GM23248 (cell line): ENCODE data around the gene KRTAP2-1. TPM values are rescaled to one million over a fixed set of nuclear protein-coding genes. Genes with fewer than 3 reads are reported as not detected.
"Not testable (repeated sequence)": the region's sequence is repeated elsewhere in the genome, so short reads cannot be mapped to it uniquely, and the experiment has no call there.

Experiments used
- DNase-seq: peaks from one replicate; pipeline ENCODE4 v3.0.0-alpha.2; 2015
- H2AFZ ChIP-seq: fragments of 200-600 bp; sonication (generic); 2 replicates; pipeline ENCODE4 v1.6.1; 2016; ENCODE audit warnings: antibody characterized with exemption
- H3F3A ChIP-seq: fragments of 200-600 bp; sonication (generic); 2 replicates; pipeline ENCODE4 v1.6.1; 2016; ENCODE audit warnings: mild to moderate bottlenecking, antibody characterized with exemption, mixed run types; ENCODE audit not compliant: insufficient read depth
- H3K27ac ChIP-seq: fragments of 200-600 bp; sonication (generic); 2 replicates; pipeline ENCODE4 v1.5.1; 2016; ENCODE audit warnings: mild to moderate bottlenecking
- H3K27me3 ChIP-seq: fragments of 200-600 bp; sonication (generic); replicated peaks from 2 replicates; pipeline ENCODE4 v1.6.1; 2016; ENCODE audit warnings: mild to moderate bottlenecking; ENCODE audit not compliant: insufficient read depth
- H3K36me3 ChIP-seq: fragments of 200-600 bp; sonication (generic); 2 replicates; pipeline ENCODE4 v1.6.1; 2016; ENCODE audit warnings: low read depth, mild to moderate bottlenecking
- H3K4me1 ChIP-seq: fragments of 200-600 bp; sonication (generic); 2 replicates; pipeline ENCODE4 v1.6.1; 2016; ENCODE audit warnings: mild to moderate bottlenecking; ENCODE audit not compliant: insufficient read depth
- H3K4me2 ChIP-seq: fragments of 200-600 bp; sonication (generic); one replicate; pipeline ENCODE4 v1.6.1; 2016; ENCODE audit warnings: mild to moderate bottlenecking; ENCODE audit not compliant: unreplicated experiment
- H3K4me3 ChIP-seq: fragments of 200-600 bp; sonication (generic); 2 replicates; pipeline ENCODE4 v1.5.1; 2016; ENCODE audit warnings: mild to moderate bottlenecking
- H3K79me2 ChIP-seq: fragments of 200-600 bp; sonication (generic); 2 replicates; pipeline ENCODE4 v1.6.1; 2016; ENCODE audit warnings: mild to moderate bottlenecking; ENCODE audit not compliant: insufficient read depth
- H3K9ac ChIP-seq: fragments of 200-600 bp; sonication (generic); 2 replicates; pipeline ENCODE4 v1.6.1; 2016; ENCODE audit warnings: mild to moderate bottlenecking
- H3K9me2 ChIP-seq: fragments of 200-600 bp; sonication (generic); 2 replicates; pipeline ENCODE4 v1.6.1; 2016; ENCODE audit warnings: mixed run types, mild to moderate bottlenecking, moderate library complexity; ENCODE audit not compliant: insufficient read depth
- H3K9me3 ChIP-seq: fragments of 200-600 bp; sonication (generic); one replicate; pipeline ENCODE4 v1.6.1; 2017; ENCODE audit warnings: low read depth
- H4K20me1 ChIP-seq: fragments of 200-600 bp; sonication (generic); 2 replicates; pipeline ENCODE4 v1.6.0; 2016; ENCODE audit not compliant: insufficient read depth
- EZH2 ChIP-seq: fragments of 200-600 bp; sonication (generic); IDR thresholded peaks from 2 replicates; pipeline ENCODE4 v1.6.1; 2018; ENCODE audit warnings: antibody characterized with exemption, mild to moderate bottlenecking; ENCODE audit not compliant: insufficient read depth, poor library complexity, severe bottlenecking
- EZH2phosphoT487 ChIP-seq: fragments of 200-600 bp; sonication (generic); IDR thresholded peaks from 2 replicates; pipeline ENCODE4 v1.6.1; 2018; ENCODE audit warnings: antibody characterized with exemption, moderate library complexity, mild to moderate bottlenecking, low read depth; ENCODE audit not compliant: insufficient read depth
- WGBS, 2 experiments: methylation state at CpG; one replicate each; pipeline ENCODE4 v1.1.6; 2015 to 2017; ENCODE audit warnings: low lambda C conversion rate in 2 of 2, low coverage in 1 of 2; ENCODE audit errors: missing lambda C conversion rate in 2 of 2; 5-methylcytosine and 5-hydroxymethylcytosine counted together
- in situ Hi-C: fragments of 300-500 bp; cut with MboI; formaldehyde crosslinking; loops from 2 replicates; pipeline ENCODE4 v1.15.0; 2020
- polyA plus RNA-seq: library from polyadenylated mRNA; unstranded; fragments of >200 nt; fragmentation: Nextera tagmentation; extraction: Ambion mirVana; gene quantifications from 2 replicates; pipeline ENCODE4 v1.2.1, GENCODE V29; 2016
- total RNA-seq: library from RNA; depleted of rRNA; stranded (reverse); fragments of >200 nt; shearing (Covaris generic); gene quantifications from 2 replicates; pipeline ENCODE4 v1.2.3, GENCODE V29; 2014

KRTAP2-1 gene
- total and polyA plus RNA-seq, 2 experiments from 2014 or later: not detected

DNA sequence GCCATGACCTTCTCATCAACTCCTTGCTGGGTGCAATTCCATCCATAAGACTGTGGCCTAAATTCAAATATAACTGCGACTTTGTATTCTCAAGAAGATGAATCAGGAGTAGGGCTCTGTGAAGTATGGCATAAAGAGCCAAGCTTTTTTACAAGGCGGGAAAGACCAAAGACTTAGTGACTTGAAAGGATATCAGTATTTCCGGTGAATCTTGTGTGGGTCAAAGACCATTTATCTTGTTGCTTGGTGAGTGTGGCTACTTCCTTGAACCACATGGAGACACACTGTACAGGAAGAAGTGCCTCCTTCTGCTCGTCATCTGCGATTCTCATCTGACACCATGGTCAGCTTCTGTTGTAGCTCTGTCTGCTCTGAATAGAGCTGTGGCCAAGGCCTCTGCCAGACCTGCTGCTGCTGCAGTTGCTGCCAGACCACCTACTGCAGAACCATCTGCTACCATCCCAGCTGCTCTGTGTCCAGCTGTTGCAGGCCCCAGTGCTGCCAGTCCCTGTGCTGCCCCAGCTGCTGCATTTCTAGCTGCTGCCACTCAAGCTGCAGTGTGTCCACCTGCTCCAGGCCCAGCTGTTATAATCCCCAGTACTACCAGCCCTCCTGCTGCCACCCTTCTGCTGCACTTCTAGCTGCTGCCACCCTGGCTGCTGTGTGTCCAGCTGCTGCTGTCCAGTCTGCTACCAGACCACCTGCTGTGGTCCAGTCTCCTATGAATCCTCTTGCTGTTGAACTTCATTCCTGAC, 24.7 kb upstream of the KRTAP2-1 start:
- H2AFZ ChIP-seq: no peak overlapping the region
- in situ Hi-C loops: no loop called here

DNA sequence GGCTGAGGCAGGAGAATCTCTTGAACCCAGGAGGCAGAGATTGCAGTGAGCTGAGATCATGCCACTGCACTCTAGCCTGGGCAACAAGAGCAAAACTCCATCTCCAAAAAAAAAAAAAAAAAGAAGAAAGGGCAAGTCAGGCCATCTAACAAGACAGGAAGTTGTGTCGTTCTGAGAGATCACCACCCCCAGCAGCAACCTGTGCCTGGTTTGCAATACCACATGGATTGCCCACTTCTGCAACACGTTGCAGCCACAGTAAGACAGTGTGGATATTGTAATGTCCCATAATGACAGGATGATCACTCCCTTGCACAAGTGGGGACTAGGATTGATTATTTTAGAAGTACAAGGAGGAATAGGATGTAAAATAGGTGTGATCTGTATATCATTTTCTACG, 21.9 kb upstream of the KRTAP2-1 start:
- TF ChIP-seq EZH2phosphoT487: no peak
- no peak for TF ChIP-seq EZH2
- no peak for DNase-seq
- no peak overlapping the region for H3K27ac ChIP-seq
- H2AFZ ChIP-seq: no peak overlapping the region
- H3F3A ChIP-seq: peaks cover 26% of the 10 kb centered on the region
- no peaks in the 10 kb centered on the region for H3K9me3 ChIP-seq
- no peaks in the 10 kb centered on the region for H3K79me2 ChIP-seq
- in situ Hi-C loops: no loop called here
- H3K36me3 ChIP-seq: no peaks in the 10 kb centered on the region
- no peaks in the 10 kb centered on the region for H4K20me1 ChIP-seq
- H3K9me2 ChIP-seq: no peaks in the 10 kb centered on the region
- H3K27me3 ChIP-seq: no peaks in the 10 kb centered on the region
- peaks cover 21% of the 10 kb centered on the region for H3K4me1 ChIP-seq
- no peak overlapping the region for H3K4me3 ChIP-seq
- H3K9ac ChIP-seq: no peak overlapping the region
- 95 to 96% methylated on average over 3 of the region's 3 CpGs for WGBS, 2 experiments
- no peak overlapping the region for H3K4me2 ChIP-seq

More for the DNA sequence above, 24.7 kb upstream of the KRTAP2-1 start:
- WGBS, 2 experiments: 98 to 99% methylated on average over 5 of the region's 5 CpGs
- no peaks in the 10 kb centered on the region for H3K27me3 ChIP-seq
- no peaks in the 10 kb centered on the region for H4K20me1 ChIP-seq
- H3K9me3 ChIP-seq: no peaks in the 10 kb centered on the region
- DNase-seq: no peak
- H3K4me1 ChIP-seq: peaks cover 10% of the 10 kb centered on the region
- TF ChIP-seq EZH2 (no peak), EZH2phosphoT487 (no peak)
- no peak overlapping the region for H3K4me2 ChIP-seq
- H3F3A ChIP-seq: peaks cover 9% of the 10 kb centered on the region
- no peaks in the 10 kb centered on the region for H3K79me2 ChIP-seq
- no peak overlapping the region for H3K4me3 ChIP-seq
- H3K36me3 ChIP-seq: no peaks in the 10 kb centered on the region
- H3K27ac ChIP-seq: no peak overlapping the region
- no peak overlapping the region for H3K9ac ChIP-seq
- H3K9me2 ChIP-seq: no peaks in the 10 kb centered on the region

DNA sequence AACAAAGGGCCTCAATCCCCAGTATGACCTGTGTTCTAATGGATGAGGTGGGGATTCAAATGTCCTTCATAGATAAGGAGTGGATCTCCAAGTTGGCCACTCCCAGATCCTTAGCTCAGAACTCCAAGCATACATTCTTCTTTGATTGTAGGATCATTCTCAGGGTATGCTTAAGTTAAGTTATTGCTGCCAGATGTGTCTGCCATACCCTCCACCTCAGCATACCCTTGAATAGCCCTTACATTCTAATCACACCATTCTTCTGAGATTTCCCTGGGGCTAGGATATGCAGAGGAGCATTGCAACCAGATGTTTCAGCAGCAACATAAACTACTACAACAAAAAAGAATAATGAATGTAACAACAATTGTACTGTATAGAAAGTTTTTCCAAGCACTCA, 20.2 kb upstream of the KRTAP2-1 start:
- Histone ChIP-seq H3K27me3 (no peaks in the 10 kb centered on the region), H3K79me2 (no peaks in the 10 kb centered on the region), H3K4me3 (no peak overlapping the region), H3K9me2 (no peaks in the 10 kb centered on the region), H4K20me1 (no peaks in the 10 kb centered on the region), H3K9ac (no peak overlapping the region), H3F3A (peaks cover 43% of the 10 kb centered on the region), H3K9me3 (no peaks in the 10 kb centered on the region), H3K4me1 (peaks cover 34% of the 10 kb centered on the region), H3K27ac (peak overlapping the region; percentile 65), H3K36me3 (no peaks in the 10 kb centered on the region), H2AFZ (no peak overlapping the region), H3K4me2 (peak overlapping the region; percentile 4)
- peak; percentile 31 for DNase-seq
- TF ChIP-seq EZH2: no peak
- TF ChIP-seq EZH2phosphoT487: no peak
- in situ Hi-C loops: no loop called here

DNA sequence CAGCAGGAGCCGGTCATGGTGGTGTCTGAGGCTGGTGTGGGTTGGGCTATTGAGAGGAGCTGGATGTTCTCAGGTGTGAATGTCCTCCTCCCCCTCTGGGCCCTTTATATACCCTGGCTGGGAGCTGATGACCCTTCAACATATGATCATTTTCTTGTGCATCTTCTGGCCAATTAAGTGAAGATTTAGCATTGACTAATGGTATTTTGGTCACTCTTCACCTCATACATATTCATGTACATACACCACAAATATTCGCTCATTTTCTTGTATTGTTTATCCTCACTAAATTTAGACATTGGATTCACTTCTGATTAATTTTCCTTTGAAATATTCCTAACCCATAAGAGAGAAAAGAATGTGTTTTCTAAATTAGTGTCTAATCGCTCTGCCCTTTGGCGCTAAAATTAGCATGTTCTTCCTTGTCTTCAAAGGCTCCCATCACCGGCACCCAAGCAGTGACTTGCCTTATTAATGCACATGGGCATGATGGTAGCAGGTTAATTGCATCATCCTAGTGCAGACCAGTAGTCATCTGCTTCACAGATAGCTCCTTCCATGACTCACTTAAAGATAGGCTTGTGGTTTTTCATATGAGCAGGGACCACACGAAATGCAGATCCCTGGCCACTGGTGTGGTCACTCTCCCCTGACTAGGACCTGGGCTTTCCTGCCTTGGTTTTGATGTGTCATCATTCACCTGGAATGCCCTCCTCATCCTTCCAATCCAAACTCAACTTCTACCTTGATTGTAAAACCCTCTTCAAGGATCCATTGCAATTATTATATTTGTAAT, 18.9 kb upstream of the KRTAP2-1 start, which contains the start of gene KRTAP2-4:
Gene KRTAP2-4 (minus strand): TSS at position 51 of the 796 bp plus-strand sequence. CDS start 34 bp downstream, at position 17.
- in situ Hi-C loops: no loop called here

DNA sequence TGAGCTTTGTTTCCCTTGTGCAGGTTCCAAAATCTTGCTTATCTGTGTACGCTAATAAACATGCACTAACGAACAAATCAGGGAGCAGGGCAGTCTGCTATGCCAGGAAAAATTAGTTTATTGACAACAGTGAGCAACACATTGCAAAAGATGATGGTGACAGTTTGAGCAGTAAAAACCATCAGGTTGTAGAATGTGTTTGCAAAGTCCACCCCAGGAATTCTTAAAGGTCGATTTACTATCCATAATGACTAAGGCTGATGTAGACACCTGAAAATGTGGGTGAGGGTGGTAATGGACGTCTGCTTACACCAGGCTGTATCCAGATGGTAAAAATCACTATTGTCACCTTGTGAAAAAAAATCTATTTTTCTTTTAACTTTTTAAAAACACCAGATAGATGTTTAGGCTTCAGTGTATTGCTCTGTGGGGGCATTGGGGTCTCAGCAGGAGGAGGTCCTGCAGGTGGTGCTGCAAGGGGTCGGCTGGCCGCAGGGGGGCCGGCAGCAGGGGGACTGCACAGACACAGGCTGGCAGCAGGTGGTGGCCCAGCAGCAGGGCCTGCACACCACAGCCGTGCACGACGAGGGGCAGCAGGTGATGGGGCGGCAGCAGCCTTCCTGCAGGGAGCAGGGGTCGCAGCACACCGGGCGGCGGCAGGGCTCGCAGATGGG, 18.0 kb upstream of the KRTAP2-1 start:
- H3K27me3 ChIP-seq, H4K20me1 ChIP-seq, H3K4me3 ChIP-seq, H3K9me3 ChIP-seq, H3K9me2 ChIP-seq, H3K79me2 ChIP-seq, DNase-seq, H3K27ac ChIP-seq, in situ Hi-C loops, H3K36me3 ChIP-seq, H3K4me2 ChIP-seq, H2AFZ ChIP-seq, H3K9ac ChIP-seq: not testable (repeated sequence)
- Histone ChIP-seq H3F3A (peaks cover 65% of the 10 kb centered on the region), H3K4me1 (peaks cover 56% of the 10 kb centered on the region)
- WGBS, 2 experiments: 82 to 86% methylated on average over 6 to 7 of the region's 16 CpGs

More for the DNA sequence above, 18.9 kb upstream of the KRTAP2-1 start, which contains the start of gene KRTAP2-4:
- Histone ChIP-seq H3K4me1 (peaks cover 47% of the 10 kb centered on the region), H3K4me2 (no peak within 1 kb of the TSS), H3K9me2 (no peaks in the 10 kb centered on the region), H3K4me3 (no peak within 1 kb of the TSS), H3K9me3 (no peaks in the 10 kb centered on the region), H2AFZ (no peak within 1 kb of the TSS), H3K79me2 (no peaks in the 10 kb centered on the region), H4K20me1 (no peaks in the 10 kb centered on the region), H3K9ac (0 out of 2 replicates have a peak within 1 kb of the TSS, but pooled peaks have one; percentile 1), H3K27ac (peak within 1 kb of the TSS; percentile 65), H3F3A (peaks cover 56% of the 10 kb centered on the region), H3K27me3 (no peaks in the 10 kb centered on the region), H3K36me3 (no peaks in the 10 kb centered on the region)
- TF ChIP-seq EZH2phosphoT487 (no peak), EZH2 (no peak)
- DNase-seq: peak; percentile 90
- 53 to 56% methylated on average over 5 to 6 of the region's 6 CpGs for WGBS, 2 experiments
